GM12873 (cell line): ENCODE data around the gene GLB1L3.

Experiments
- TF ChIP-seq, protein P1 (sequence below): IDR thresholded peaks from 2 replicates; pipeline ENCODE4 v1.5.1; 2012; ENCODE audit warnings: low read depth, mild to moderate bottlenecking, moderate library complexity, low read length, control low read depth; ENCODE audit not compliant: insufficient read depth; ENCODE audit errors: missing control alignments

GLB1L3 gene

DNA sequence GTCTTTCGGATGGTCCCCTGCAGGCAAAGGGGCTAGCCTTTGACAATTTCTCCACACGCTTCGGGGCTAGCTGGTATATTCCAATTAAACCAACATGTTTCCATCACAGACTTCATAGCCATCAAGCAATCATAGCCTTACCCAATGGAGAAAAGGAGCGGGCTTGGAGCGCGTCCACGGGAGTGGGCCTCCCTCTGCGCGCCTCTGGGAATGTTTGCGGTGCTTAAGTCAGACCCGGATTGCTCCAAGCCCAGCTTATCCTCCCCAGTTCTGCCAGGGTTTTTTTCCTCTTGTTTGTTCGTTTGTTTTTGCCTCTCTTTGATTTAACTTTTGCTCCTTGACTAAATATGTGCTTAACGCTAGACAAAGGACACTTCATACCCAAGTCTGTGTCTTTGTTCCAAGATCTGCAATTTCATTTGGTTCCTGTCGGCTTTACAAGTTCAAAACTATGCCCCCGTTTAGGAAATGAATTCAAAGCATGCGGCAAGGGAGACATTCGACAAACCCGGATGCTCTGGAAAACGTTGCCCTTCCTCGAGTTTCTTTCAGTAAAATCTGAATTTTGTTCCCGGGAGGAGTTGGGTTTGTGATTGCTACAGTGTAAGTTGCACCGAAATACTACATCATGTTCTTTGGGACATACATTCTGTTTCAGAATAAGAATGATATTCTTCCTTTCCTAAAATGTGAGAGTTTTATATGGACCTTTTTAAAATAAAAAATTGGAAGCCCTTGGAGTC is 54.6 kb downstream of the GLB1L3 start:
- TF ChIP-seq, protein P1, sequence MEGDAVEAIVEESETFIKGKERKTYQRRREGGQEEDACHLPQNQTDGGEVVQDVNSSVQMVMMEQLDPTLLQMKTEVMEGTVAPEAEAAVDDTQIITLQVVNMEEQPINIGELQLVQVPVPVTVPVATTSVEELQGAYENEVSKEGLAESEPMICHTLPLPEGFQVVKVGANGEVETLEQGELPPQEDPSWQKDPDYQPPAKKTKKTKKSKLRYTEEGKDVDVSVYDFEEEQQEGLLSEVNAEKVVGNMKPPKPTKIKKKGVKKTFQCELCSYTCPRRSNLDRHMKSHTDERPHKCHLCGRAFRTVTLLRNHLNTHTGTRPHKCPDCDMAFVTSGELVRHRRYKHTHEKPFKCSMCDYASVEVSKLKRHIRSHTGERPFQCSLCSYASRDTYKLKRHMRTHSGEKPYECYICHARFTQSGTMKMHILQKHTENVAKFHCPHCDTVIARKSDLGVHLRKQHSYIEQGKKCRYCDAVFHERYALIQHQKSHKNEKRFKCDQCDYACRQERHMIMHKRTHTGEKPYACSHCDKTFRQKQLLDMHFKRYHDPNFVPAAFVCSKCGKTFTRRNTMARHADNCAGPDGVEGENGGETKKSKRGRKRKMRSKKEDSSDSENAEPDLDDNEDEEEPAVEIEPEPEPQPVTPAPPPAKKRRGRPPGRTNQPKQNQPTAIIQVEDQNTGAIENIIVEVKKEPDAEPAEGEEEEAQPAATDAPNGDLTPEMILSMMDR = no peak

DNA sequence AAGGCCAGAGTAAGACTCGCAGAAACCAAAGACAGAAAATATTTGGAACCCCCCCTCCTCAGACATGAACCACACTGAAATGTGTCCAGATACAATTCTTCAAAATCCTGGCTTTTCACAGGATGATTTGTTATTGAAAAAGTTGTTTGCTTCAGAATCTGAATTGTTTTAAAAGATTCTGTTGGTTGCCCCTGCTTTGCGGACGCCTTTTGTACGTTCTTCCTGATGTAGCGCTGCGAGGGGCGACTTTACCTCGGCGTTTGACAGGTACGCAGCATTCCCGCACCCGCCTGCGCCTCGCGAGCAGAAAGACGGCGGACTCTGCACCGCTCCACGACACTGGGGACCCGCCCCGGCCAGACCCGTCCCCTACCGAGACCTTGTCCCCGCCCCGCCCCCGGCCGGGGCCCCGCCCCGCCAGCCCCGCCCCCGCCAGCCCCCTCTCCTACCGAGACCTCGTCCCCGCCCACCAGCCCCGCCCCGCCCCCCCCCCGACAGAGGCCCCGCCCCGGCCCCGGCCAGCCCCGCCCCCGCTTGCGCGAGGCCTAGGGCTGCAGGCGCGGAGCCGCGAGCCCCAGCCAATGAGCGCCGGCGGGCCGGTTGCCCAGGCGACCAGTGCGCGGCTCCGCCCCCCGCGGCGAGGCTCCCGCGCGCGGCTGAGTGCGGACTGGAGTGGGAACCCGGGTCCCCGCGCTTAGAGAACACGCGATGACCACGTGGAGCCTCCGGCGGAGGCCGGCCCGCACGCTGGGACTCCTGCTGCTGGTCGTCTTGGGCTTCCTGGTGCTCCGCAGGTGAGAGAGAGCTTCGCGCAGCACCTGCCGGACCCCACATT is 55.4 kb downstream of the GLB1L3 start, which contains the start of gene GLB1L2:
GLB1L2 (plus strand) TSS at position 635 of the 835 bp plus-strand sequence; CDS start at position 709, 74 bp downstream.
- TF ChIP-seq, protein P1 = no peak

DNA sequence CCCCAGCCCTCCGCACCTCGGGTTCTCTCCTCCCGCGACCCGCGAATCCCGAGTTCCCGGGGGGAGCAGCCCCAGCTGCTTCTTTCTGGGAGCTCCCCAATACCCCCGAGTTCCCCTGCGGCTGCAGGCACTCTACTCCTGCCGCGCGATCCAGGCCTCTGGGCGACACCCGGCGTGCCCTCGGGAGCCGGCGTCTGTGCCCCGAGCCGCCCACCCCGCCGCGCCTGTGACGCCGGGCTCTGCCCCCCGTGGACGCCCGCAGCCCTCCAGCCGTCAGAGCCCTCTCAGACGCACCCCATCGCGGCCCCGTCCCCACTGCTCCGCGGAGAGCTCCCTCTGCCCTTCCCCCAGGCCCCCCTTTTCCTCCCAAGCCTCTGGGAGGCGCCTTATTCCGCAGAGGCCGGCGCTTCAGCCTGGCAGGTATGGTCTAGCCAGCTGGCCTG is 56.0 kb downstream of the GLB1L3 start:
- TF ChIP-seq, protein P1 = no peak

DNA sequence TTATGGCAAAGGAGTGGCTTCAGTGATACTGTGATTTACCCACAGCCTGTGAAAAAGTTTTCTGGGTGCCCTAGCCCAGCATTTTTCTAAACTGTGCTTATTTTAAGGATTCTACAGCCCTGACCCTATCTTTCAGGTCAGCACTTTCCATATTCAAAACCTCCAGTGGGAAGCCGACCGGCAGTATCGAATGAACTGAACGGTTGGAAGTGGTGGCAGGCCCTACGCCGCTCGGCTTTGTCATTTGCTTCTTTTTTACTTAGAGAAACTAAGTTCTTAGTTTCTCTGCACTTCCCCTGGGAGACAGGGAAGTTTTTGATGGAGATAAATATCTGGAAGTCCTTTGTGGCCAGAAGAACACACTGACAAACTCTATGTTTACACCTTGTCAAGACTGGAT is 56.6 kb downstream of the GLB1L3 start:
- TF ChIP-seq, protein P1 = no peak

DNA sequence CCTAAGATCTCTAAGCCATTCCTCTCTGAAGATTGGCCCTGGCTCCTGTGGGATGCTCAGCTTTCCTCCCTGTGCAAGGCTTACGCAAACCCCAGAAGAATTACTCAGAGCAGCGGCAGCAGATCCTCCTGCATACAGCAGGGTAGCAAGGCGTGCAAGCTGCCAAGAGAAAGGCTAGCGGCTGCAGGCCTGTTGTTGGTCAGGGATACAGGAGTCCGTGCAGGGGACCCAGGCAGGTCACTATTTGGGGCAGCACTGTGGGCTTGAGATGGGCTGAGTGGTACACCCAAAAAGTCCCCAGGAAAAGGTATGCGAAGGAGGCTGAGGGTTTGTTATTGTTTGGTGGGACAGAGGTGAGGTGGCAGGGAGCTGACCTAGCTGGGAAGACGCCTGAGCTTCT is 57.1 kb downstream of the GLB1L3 start:
- TF ChIP-seq, protein P1 = no peak

DNA sequence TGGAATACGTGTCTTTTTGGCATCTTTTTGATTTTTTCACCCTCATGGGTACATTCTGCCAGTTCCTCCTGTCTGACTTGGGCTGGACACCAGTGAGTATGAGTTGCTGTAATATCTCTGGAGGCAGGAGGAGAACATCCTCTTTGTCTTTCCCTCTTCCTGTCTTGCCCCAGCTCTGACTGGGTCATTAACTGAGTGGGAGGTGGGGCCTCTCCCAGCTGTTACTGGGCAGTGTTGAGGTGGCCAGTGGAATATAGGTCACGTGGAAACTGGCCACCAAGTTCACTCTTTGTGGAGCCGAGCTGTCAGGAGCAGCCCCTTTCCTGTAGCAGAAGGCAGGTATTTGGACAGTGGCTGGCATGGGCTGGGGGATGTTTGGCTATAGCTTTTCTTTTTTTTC is 57.8 kb downstream of the GLB1L3 start:
- TF ChIP-seq, protein P1 = no peak
